GM23338 (cell line): ENCODE measurements around the gene SRSF4. TPM values are rescaled to one million over a fixed set of nuclear protein-coding genes. Genes with fewer than 3 reads are reported as not detected.

ENCODE experiments used
- ATAC-seq: fragments of 200-7000 bp; cut with Tn5 transposase; 3 replicates; pipeline ENCODE4 v1.9.1; 2020
- DNase-seq: peaks from one replicate; pipeline ENCODE4 v3.0.0-alpha.2; 2015; ENCODE audit warnings: low spot score
- H2AFZ ChIP-seq: fragments of 200-600 bp; sonication (generic); 2 replicates; pipeline ENCODE4 v1.8.0; 2016; ENCODE audit warnings: antibody characterized with exemption, mild to moderate bottlenecking, moderate library complexity
- H3F3A ChIP-seq: fragments of 200-600 bp; sonication (generic); replicated peaks from 2 replicates; pipeline ENCODE4 v1.8.0; 2017; ENCODE audit warnings: antibody characterized with exemption, mixed run types, low read depth
- H3K27ac ChIP-seq: fragments of 200-600 bp; sonication (generic); 2 replicates; pipeline ENCODE4 v1.6.1; 2016; ENCODE audit warnings: low read depth
- H3K27me3 ChIP-seq: fragments of 200-600 bp; sonication (generic); 2 replicates; pipeline ENCODE4 v1.8.0; 2016; ENCODE audit warnings: mild to moderate bottlenecking, mixed run types, moderate library complexity; ENCODE audit not compliant: insufficient read depth
- H3K36me3 ChIP-seq: fragments of 200-600 bp; sonication (generic); 2 replicates; pipeline ENCODE4 v1.8.0; 2016; ENCODE audit warnings: mild to moderate bottlenecking; ENCODE audit not compliant: insufficient read depth
- H3K4me1 ChIP-seq: fragments of 200-600 bp; sonication (generic); 2 replicates; pipeline ENCODE4 v1.8.0; 2016; ENCODE audit warnings: mild to moderate bottlenecking, moderate library complexity; ENCODE audit not compliant: insufficient read depth
- H3K4me2 ChIP-seq: fragments of 200-600 bp; sonication (generic); 2 replicates; pipeline ENCODE4 v1.7.1; 2017; ENCODE audit warnings: mixed run types
- H3K4me3 ChIP-seq: fragments of 200-600 bp; sonication (generic); 2 replicates; pipeline ENCODE4 v1.6.1; 2016; ENCODE audit warnings: mixed run types
- H3K79me2 ChIP-seq: fragments of 200-600 bp; sonication (generic); replicated peaks from 2 replicates; pipeline ENCODE4 v1.8.0; 2017; ENCODE audit warnings: mild to moderate bottlenecking; ENCODE audit not compliant: insufficient read depth
- H3K9me2 ChIP-seq: fragments of 200-600 bp; sonication (generic); 2 replicates; pipeline ENCODE4 v1.8.0; 2017; ENCODE audit not compliant: insufficient read depth
- H4K20me1 ChIP-seq: fragments of 200-600 bp; sonication (generic); replicated peaks from 2 replicates; pipeline ENCODE4 v1.8.0; 2017; ENCODE audit warnings: mild to moderate bottlenecking; ENCODE audit not compliant: insufficient read depth
- H3K27ac Mint-ChIP-seq: 2 replicates; pipeline ENCODE4 v1.8.0; 2020; ENCODE audit warnings: inconsistent platforms, mild to moderate bottlenecking, moderate library complexity, mixed read lengths
- H3K27me3 Mint-ChIP-seq: 3 replicates; pipeline ENCODE4 v1.8.0; 2022; ENCODE audit warnings: low read depth, mild to moderate bottlenecking, moderate library complexity, mixed read lengths, inconsistent platforms; ENCODE audit not compliant: insufficient read depth, poor library complexity
- H3K36me3 Mint-ChIP-seq: 3 replicates; pipeline ENCODE4 v1.8.0; 2021; ENCODE audit warnings: low read depth, mild to moderate bottlenecking, inconsistent platforms, moderate library complexity, mixed read lengths
- H3K4me1 Mint-ChIP-seq: 3 replicates; pipeline ENCODE4 v1.8.0; 2020; ENCODE audit warnings: mild to moderate bottlenecking, inconsistent platforms, mixed read lengths
- H3K4me3 Mint-ChIP-seq: 3 replicates; pipeline ENCODE4 v1.8.0; 2021; ENCODE audit warnings: moderate library complexity, mild to moderate bottlenecking, inconsistent platforms, mixed read lengths
- H3K9me3 Mint-ChIP-seq: 3 replicates; pipeline ENCODE4 v1.8.0; 2020; ENCODE audit warnings: moderate library complexity, mild to moderate bottlenecking, inconsistent platforms, mixed read lengths
- CTCF ChIP-seq, 2 experiments: fragments of 200-600 bp in 1 of 2; sonication (generic) in 1 of 2; conservative IDR thresholded peaks; 2 replicates each; pipeline versions ENCODE4 v1.5.1 to v1.6.1; 2016 to 2017; ENCODE audit warnings: antibody characterized with exemption in 2 of 2, low read depth in 2 of 2, mild to moderate bottlenecking in 2 of 2, moderate library complexity in 1 of 2
- ETS1 ChIP-seq: IDR thresholded peaks from 2 replicates; pipeline ENCODE4 v1.6.1; 2016; ENCODE audit warnings: antibody characterized with exemption
- EZH2 ChIP-seq: fragments of 200-600 bp; sonication (generic); IDR thresholded peaks from one replicate; pipeline ENCODE4 v1.8.0; 2017; ENCODE audit warnings: antibody characterized with exemption, mild to moderate bottlenecking, low read depth; ENCODE audit not compliant: unreplicated experiment
- JUNB ChIP-seq: IDR thresholded peaks from one replicate; pipeline ENCODE4 v1.6.1; 2016; ENCODE audit warnings: antibody characterized with exemption; ENCODE audit not compliant: unreplicated experiment
- POLR2AphosphoS5 ChIP-seq: IDR thresholded peaks from 2 replicates; pipeline ENCODE4 v1.6.1; 2016; ENCODE audit warnings: antibody characterized with exemption, low read depth
- ZNF114 ChIP-seq: fragments of 250-450 bp; sonication (Bioruptor Pico); IDR thresholded peaks from 2 replicates; pipeline ENCODE4 v1.5.0; 2020; ENCODE audit warnings: mild to moderate bottlenecking, moderate library complexity
- ZNF331 ChIP-seq: fragments of 250-450 bp; sonication (Bioruptor Pico); IDR thresholded peaks from 2 replicates; pipeline ENCODE4 v1.5.0; 2020; ENCODE audit warnings: low read depth, mild to moderate bottlenecking, moderate library complexity
- ZNF462 ChIP-seq: fragments of 250-450 bp; sonication (Bioruptor Pico); IDR thresholded peaks from 2 replicates; pipeline ENCODE4 v1.5.0; 2020; ENCODE audit warnings: mild to moderate bottlenecking, moderate library complexity
- polyA plus RNA-seq: library from polyadenylated mRNA; unstranded; fragments of >200 nt; fragmentation: Nextera tagmentation; extraction: Ambion mirVana; gene quantifications from 2 replicates; pipeline ENCODE4 v1.2.1, GENCODE V29; 2016
- total RNA-seq: library from RNA; depleted of rRNA; stranded (reverse); fragments of >200 nt; shearing (Covaris generic); gene quantifications from 2 replicates; pipeline ENCODE4 v1.2.3, GENCODE V29; 2014

SRSF4 gene
- total and polyA plus RNA-seq, 2 experiments from 2014 or later: 58.4 to 98.3 TPM

- no peak overlapping the region for H2AFZ ChIP-seq
- no peaks in the 10 kb centered on the region; the same call in 1 of the 3 replicates for H3K4me1 Mint-ChIP-seq
- no peak for ATAC-seq
- H3K4me1 ChIP-seq: no peaks in the 10 kb centered on the region
- H3K79me2 ChIP-seq: no peaks in the 10 kb centered on the region
- H3K27me3 ChIP-seq: no peaks in the 10 kb centered on the region
- H3K36me3 Mint-ChIP-seq: peaks cover 62% of the 10 kb centered on the region
- no peak for TF ChIP-seq ETS1
- no peak for TF ChIP-seq EZH2
- TF ChIP-seq ZNF462: no peak
- TF ChIP-seq ZNF331: no peak
- TF ChIP-seq ZNF114 (CRISPR knock-in tag): no peak
- TF ChIP-seq JUNB: no peak
- TF ChIP-seq CTCF (conservative IDR thresholded peaks at IDR 0.05; ENCODE audit: low read depth in 2 of 2): no peak
- TF ChIP-seq POLR2AphosphoS5: 0 out of 2 replicates have a peak, but pooled peaks have one; percentile 6
- H3K4me3 ChIP-seq: no peak overlapping the region
- peaks cover 2% of the 10 kb centered on the region; the same call in 1 of the 3 replicates for H3K9me3 Mint-ChIP-seq
- H3K4me2 ChIP-seq: no peak overlapping the region
- 0 out of 2 replicates have a peak, but pooled peaks cover 3% of the 10 kb centered on the region for H3F3A ChIP-seq
- peaks cover 10% of the 10 kb centered on the region; the same call in 1 of the 2 replicates for H4K20me1 ChIP-seq
- peaks cover 9% of the 10 kb centered on the region for H3K27me3 Mint-ChIP-seq
- no peak for DNase-seq
- H3K4me3 Mint-ChIP-seq: no peak overlapping the region
- H3K36me3 ChIP-seq: peaks cover 24% of the 10 kb centered on the region
- no peaks in the 10 kb centered on the region for H3K9me2 ChIP-seq
- H3K27ac ChIP-seq: no peak overlapping the region
- no peak overlapping the region for H3K27ac Mint-ChIP-seq
Measured at GRCh38 chr1:29144178-29144577, 37.5 kb downstream of the SRSF4 start.
